Gastrocnemius medialis (tissue), 4 donors: ENCODE data around the gene CCSER1. TPM values are rescaled to one million over a fixed set of nuclear protein-coding genes. Genes with fewer than 3 reads are reported as not detected.

Source experiments
- ATAC-seq, 2 donors: fragments of 150-250 bp; one replicate each; pipeline ENCODE4 v1.9.1; 2016
- DNase-seq, 2 donors: peaks; one replicate each; pipeline ENCODE4 v3.0.0-alpha.2; 2019
- H3K27ac ChIP-seq, 4 donors: fragments of 200-600 bp; sonication (generic); 1 replicate in 1 of 4; 2 replicates in 3 of 4; pipeline ENCODE4 v1.5.1; 2016 to 2018; ENCODE audit warnings: mild to moderate bottlenecking in 2 of 4, moderate library complexity in 1 of 4
- H3K27me3 ChIP-seq, 3 donors: fragments of 200-600 bp; sonication (generic) in 2 of 3; 1 replicate in 1 of 3; 2 replicates in 2 of 3; pipeline versions ENCODE4 v1.5.1 to v1.6.0; 2016 to 2019; ENCODE audit warnings: mild to moderate bottlenecking in 1 of 3, moderate library complexity in 1 of 3
- H3K36me3 ChIP-seq, 2 donors: fragments of 200-600 bp; sonication (generic) in 1 of 2; one replicate each; pipeline ENCODE4 v1.5.1; 2017 to 2018
- H3K4me1 ChIP-seq, 2 donors: fragments of 200-600 bp; sonication (generic) in 1 of 2; one replicate each; pipeline ENCODE4 v1.5.1; 2016 to 2017; ENCODE audit warnings: mild to moderate bottlenecking in 2 of 2
- H3K4me3 ChIP-seq, 4 donors: fragments of 200-600 bp; sonication (generic) in 3 of 4; 1 replicate in 1 of 4; 2 replicates in 3 of 4; pipeline ENCODE4 v1.5.1; 2016 to 2019; ENCODE audit warnings: mild to moderate bottlenecking in 2 of 4
- H3K9me3 ChIP-seq, 3 donors: fragments of 200-600 bp; sonication (generic) in 2 of 3; 1 replicate in 1 of 3; 2 replicates in 2 of 3; pipeline ENCODE4 v1.5.1; 2016 to 2019
- CTCF ChIP-seq, 5 experiments: fragments of 450-650 bp in 3 of 5; fragments of 200-600 bp in 2 of 5; sonication (generic) in 2 of 5; IDR thresholded peaks in 4 of 5; conservative IDR thresholded peaks in 1 of 5; 1 replicate in 4 of 5; 2 replicates in 1 of 5; pipeline ENCODE4 v1.5.1; 2016 to 2019; ENCODE audit warnings: antibody characterized with exemption in 5 of 5, mild to moderate bottlenecking in 3 of 5, moderate library complexity in 3 of 5
- POLR2A ChIP-seq, 2 donors: fragments of 450-650 bp; IDR thresholded peaks; one replicate each; pipeline ENCODE4 v1.6.1; 2017; ENCODE audit warnings: antibody characterized with exemption in 2 of 2, mild to moderate bottlenecking in 2 of 2, moderate library complexity in 2 of 2
- in situ Hi-C, 4 donors: fragments of 200-750 bp; cut with MboI; loops; one replicate each; pipeline versions ENCODE4 v1.15.0 to v1.8.0; 2017; ENCODE audit warnings: low sequenced_read_pairs in 4 of 4
- intact Hi-C: fragments of 100-400 bp; cut with DNase I; formaldehyde crosslinking; loops from one replicate; pipeline ENCODE4 v1.15.1; 2023; ENCODE audit warnings: low total_unique reads
- total RNA-seq, 4 donors: library from RNA; depleted of rRNA; stranded (reverse); fragments of >200 nt; gene quantifications; one replicate each; pipeline versions ENCODE4 v1.1.0 to v1.2.3, GENCODE V29; 2016

Gene CCSER1
- total RNA-seq, 4 donors from 2014 or later, result 0.39 to 0.83 (median 0.63) TPM

GRCh38 chr4:91471280-91471679, 1344.1 kb downstream of the CCSER1 start:
- in situ Hi-C loops, result no loop called here
- H3K4me3 ChIP-seq, result no peak overlapping the region
- H3K27ac ChIP-seq, result no peak overlapping the region
- no peaks in the 10 kb centered on the region for H3K4me1 ChIP-seq
- no peaks in the 10 kb centered on the region for H3K36me3 ChIP-seq
- no peaks in the 10 kb centered on the region for H3K27me3 ChIP-seq
- intact Hi-C loops, result no loop called here
- no peak for TF ChIP-seq POLR2A (IDR thresholded peaks at IDR 0.05)
- no peak for TF ChIP-seq CTCF (IDR thresholded peaks at IDR 0.05 in 4 of 5, conservative IDR thresholded peaks at IDR 0.05 in 1 of 5)
- ATAC-seq (no peak), DNase-seq (no peak)
- H3K9me3 ChIP-seq, result no peaks in the 10 kb centered on the region

- Histone ChIP-seq H3K4me1 (no peaks in the 10 kb centered on the region), H3K9me3 (no peaks in the 10 kb centered on the region), H3K27me3 (no peaks in the 10 kb centered on the region), H3K4me3 (no peak overlapping the region), H3K36me3 (no peaks in the 10 kb centered on the region), H3K27ac (no peak overlapping the region)
- in situ Hi-C loops, result no loop called here
- no peak for ATAC-seq
- intact Hi-C loops, result no loop called here
- DNase-seq, result no peak
- TF ChIP-seq POLR2A (IDR thresholded peaks at IDR 0.05) (no peak), CTCF (IDR thresholded peaks at IDR 0.05 in 4 of 5, conservative IDR thresholded peaks at IDR 0.05 in 1 of 5) (no peak)
Measured at GRCh38 chr4:91472046-91472445, 1344.9 kb downstream of the CCSER1 start.

- Histone ChIP-seq H3K27ac (no peak overlapping the region), H3K9me3 (no peaks in the 10 kb centered on the region), H3K36me3 (no peaks in the 10 kb centered on the region), H3K4me3 (no peak overlapping the region), H3K4me1 (no peaks in the 10 kb centered on the region), H3K27me3 (no peaks in the 10 kb centered on the region)
- DNase-seq (no peak), ATAC-seq (no peak)
- in situ Hi-C loops (no loop called here), intact Hi-C loops (no loop called here)
- TF ChIP-seq CTCF (IDR thresholded peaks at IDR 0.05 in 4 of 5, conservative IDR thresholded peaks at IDR 0.05 in 1 of 5), result no peak
- no peak for TF ChIP-seq POLR2A (IDR thresholded peaks at IDR 0.05)
Measured at GRCh38 chr4:91485415-91485814, 1358.2 kb downstream of the CCSER1 start.

GRCh38 chr4:91488946-91489345, 1361.8 kb downstream of the CCSER1 start:
- Histone ChIP-seq H3K36me3 (no peaks in the 10 kb centered on the region), H3K9me3 (no peaks in the 10 kb centered on the region), H3K4me3 (no peak overlapping the region), H3K27me3 (no peaks in the 10 kb centered on the region), H3K27ac (no peak overlapping the region), H3K4me1 (no peaks in the 10 kb centered on the region)
- ATAC-seq, result no peak
- intact Hi-C loops (no loop called here), in situ Hi-C loops (no loop called here)
- DNase-seq, result no peak
- TF ChIP-seq POLR2A (IDR thresholded peaks at IDR 0.05) (no peak), CTCF (IDR thresholded peaks at IDR 0.05 in 4 of 5, conservative IDR thresholded peaks at IDR 0.05 in 1 of 5) (no peak)

GRCh38 chr4:91497892-91498291, 1370.7 kb downstream of the CCSER1 start:
- H3K27ac ChIP-seq, result no peak overlapping the region
- intact Hi-C loops (no loop called here), in situ Hi-C loops (no loop called here)
- no peaks in the 10 kb centered on the region for H3K27me3 ChIP-seq
- H3K9me3 ChIP-seq, result peaks cover 0 to 6% (median 0%) of the 10 kb centered on the region in 3 donors
- H3K4me1 ChIP-seq, result no peaks in the 10 kb centered on the region
- no peaks in the 10 kb centered on the region for H3K36me3 ChIP-seq
- ATAC-seq (no peak), DNase-seq (no peak)
- no peak overlapping the region for H3K4me3 ChIP-seq
- TF ChIP-seq POLR2A (IDR thresholded peaks at IDR 0.05) (no peak), CTCF (IDR thresholded peaks at IDR 0.05 in 4 of 5, conservative IDR thresholded peaks at IDR 0.05 in 1 of 5) (no peak)
